Stimulated activated effector memory CD8-positive, alpha-beta T cell treated with anti-CD3 and anti-CD28 coated beads, Interleukin-12 subunit alpha, Interleukin-12 subunit beta, amount 100 ng/mL, for 72 hours (primary cell): ENCODE data around the gene TSPAN9.

Source experiments
- ATAC-seq: fragments of 150-1000 bp; cut with Tn5 transposase; 2 replicates; pipeline ENCODE4 v1.10.0; 2021
- DNase-seq, 2 donors: peaks; one replicate each; pipeline ENCODE4 v3.0.0; 2021 to 2022; ENCODE audit warnings: low spot score in 2 of 2
- H3K27ac Mint-ChIP-seq: one replicate; pipeline ENCODE4 v1.8.0; 2022; ENCODE audit warnings: mild to moderate bottlenecking, mixed read lengths
- H3K36me3 Mint-ChIP-seq: one replicate; pipeline ENCODE4 v1.8.0; 2022; ENCODE audit warnings: mild to moderate bottlenecking, mixed read lengths
- H3K4me1 Mint-ChIP-seq: one replicate; pipeline ENCODE4 v1.8.0; 2022; ENCODE audit warnings: mixed read lengths
- H3K4me3 Mint-ChIP-seq: one replicate; pipeline ENCODE4 v1.8.0; 2022; ENCODE audit warnings: mild to moderate bottlenecking, mixed read lengths
- H3K9me3 Mint-ChIP-seq: one replicate; pipeline ENCODE4 v1.8.0; 2022; ENCODE audit warnings: mixed read lengths

The TSPAN9 gene

DNA sequence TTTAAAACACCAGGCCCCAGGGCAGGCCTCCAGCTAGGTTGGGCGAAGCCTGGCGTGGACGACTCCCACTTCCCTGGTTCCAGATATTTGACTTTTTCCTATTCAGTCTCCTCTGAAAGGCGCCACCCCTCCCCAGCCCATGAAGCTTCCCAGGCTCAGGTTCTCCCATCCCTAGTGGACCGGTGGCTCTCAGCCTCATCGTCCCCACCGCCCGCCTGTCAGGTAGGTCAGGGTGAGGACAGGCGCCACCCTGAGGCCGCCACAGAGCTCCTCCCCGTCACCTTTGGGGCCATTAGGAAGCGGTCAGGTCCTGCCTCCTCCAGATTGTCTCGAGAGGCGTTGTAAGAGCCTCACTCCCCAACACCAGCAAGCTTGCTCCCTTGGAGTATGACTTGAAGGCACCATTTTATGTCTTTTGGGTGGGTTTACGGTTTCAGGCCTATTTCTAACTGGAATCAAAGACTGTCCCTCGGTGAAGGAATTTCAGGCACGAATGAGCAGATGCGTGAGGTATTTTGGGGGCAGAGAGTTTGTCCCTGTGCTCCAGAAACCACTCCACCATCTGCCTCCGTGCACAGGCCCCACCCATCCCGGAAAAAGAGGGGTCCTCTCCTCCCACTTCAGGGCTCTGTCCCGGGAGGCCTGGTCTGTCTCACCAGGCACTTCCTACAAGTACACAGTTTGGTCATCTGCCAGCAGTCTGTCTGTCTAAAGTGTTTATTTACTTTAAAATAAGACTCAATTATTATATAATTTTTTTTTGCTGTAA, 55.6 kb downstream of the TSPAN9 start:
- Mint-ChIP-seq H3K9me3 (no peaks in the 10 kb centered on the region), H3K36me3 (no peaks in the 10 kb centered on the region), H3K4me3 (no peak overlapping the region), H3K4me1 (peaks cover 18% of the 10 kb centered on the region), H3K27ac (no peak overlapping the region)
- ATAC-seq (no peak), DNase-seq (no peak)

- ATAC-seq: no peak
- no peak overlapping the region for H3K4me3 Mint-ChIP-seq
Measured at GRCh38 chr12:3133405-3133783, 56.2 kb downstream of the TSPAN9 start.

DNA sequence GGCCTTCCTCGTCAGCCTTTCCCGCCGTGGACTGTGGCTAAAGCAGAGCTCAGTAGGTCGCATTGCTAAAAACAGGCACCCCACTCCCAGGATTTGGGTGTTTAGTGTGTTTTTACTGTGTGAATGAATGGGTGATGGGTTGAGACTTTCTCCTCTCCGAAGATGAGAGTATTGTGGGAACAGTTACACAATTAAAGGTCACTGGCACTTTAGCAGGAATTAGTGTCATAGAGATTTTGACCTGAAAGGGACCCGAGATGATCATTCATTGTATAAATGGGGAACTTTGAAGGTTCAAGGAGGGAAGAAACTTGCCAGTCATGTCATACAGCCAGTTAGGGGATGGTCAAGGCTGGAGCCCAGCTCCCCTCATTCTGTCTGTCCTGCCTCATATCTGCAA, 56.9 kb downstream of the TSPAN9 start:
- Mint-ChIP-seq H3K4me1 (peaks cover 16% of the 10 kb centered on the region), H3K4me3 (no peak overlapping the region), H3K27ac (no peak overlapping the region), H3K36me3 (no peaks in the 10 kb centered on the region), H3K9me3 (no peaks in the 10 kb centered on the region)
- no peak for DNase-seq
- no peak for ATAC-seq

More at GRCh38 chr12:3133405-3133783, 56.2 kb downstream of the TSPAN9 start:
- no peak overlapping the region for H3K27ac Mint-ChIP-seq
- H3K36me3 Mint-ChIP-seq: no peaks in the 10 kb centered on the region
- DNase-seq: no peak
- no peaks in the 10 kb centered on the region for H3K9me3 Mint-ChIP-seq
- H3K4me1 Mint-ChIP-seq: peaks cover 18% of the 10 kb centered on the region

- Mint-ChIP-seq H3K9me3 (no peaks in the 10 kb centered on the region), H3K36me3 (no peaks in the 10 kb centered on the region), H3K4me1 (peaks cover 11% of the 10 kb centered on the region), H3K27ac (no peak overlapping the region), H3K4me3 (no peak overlapping the region)
- no peak for ATAC-seq
- no peak for DNase-seq
Measured at GRCh38 chr12:3134526-3135135, 57.5 kb downstream of the TSPAN9 start.

DNA sequence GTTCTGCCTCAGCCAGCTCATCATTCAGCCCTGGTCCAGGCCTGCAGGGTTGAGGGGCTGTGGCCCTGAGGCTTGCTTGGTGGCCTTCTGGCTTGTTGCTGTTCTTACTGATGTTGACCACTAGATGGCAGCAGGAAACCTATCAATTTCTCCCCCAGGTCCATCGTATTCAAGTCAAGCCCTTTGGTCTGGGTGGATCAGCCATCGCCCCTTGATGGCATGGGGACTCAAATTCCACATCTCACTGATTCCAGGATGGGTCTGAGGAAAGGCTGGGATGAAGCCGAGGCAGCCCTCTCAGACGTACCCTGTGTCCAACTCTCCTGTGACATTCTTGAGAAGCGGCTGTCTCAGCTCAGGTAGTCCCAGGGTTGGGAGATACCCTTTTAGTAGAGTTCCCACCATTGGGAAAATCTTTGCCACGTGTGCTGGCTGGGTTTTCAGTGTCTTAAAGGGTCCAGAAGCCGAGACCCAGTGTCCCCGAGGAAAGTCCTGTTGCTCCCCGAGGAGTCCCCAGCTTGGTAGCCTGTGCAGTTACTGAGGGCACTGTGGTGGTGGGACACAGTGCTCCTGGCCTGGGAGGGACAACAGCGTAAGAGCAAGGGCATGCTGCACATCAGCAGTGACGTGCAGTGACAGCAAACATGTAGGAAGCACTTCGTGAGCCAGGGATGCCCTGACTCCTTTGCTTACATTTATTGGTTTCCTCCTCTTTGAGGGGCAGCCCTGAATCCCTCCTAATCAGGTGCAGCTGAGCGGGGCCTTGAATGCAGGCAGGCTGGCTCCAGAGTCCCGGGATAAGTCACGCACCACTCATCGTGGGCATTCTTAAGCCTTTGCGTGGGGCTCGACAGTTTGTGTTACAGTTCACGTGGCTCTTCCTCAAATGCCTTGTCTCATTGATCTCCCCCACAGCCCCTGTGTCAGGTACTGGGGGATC, 58.6 kb downstream of the TSPAN9 start:
- no peak overlapping the region for H3K27ac Mint-ChIP-seq
- ATAC-seq: peak; percentile 65
- no peak overlapping the region for H3K4me3 Mint-ChIP-seq
- no peaks in the 10 kb centered on the region for H3K36me3 Mint-ChIP-seq
- peaks cover 4% of the 10 kb centered on the region for H3K4me1 Mint-ChIP-seq
- H3K9me3 Mint-ChIP-seq: no peaks in the 10 kb centered on the region
- peak; percentile 32 to 62 for DNase-seq

DNA sequence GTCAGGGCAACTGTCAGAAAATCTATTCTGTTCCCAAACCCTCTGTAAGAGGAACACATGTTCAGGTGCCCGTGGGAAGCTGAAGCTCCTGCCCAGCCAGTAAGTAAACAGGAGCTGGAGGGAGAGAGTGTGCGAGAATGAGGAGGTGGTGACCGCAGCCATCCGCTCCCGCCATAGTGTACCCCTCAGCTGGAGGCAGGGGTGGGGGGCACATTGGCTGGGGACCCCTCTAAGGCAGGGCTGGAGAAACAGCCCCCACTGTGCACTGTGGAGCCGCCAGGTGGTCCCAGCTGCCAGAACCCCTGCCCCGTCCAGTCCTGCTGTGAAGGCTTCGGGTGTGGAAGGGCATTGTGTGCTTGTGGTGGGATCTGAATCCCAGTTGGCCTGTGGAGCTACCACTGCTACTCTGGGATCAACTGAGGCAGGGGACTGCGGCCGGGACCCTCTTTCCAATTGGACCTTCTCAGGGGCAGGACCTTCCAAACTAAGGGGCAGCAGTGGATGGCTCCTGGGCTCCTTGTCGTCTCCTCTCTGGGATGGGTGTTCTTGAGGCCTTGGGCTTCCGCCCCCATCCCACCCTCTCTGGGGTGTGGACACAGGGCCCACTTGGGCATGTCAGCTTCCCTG, 59.6 kb downstream of the TSPAN9 start:
- no peaks in the 10 kb centered on the region for H3K36me3 Mint-ChIP-seq
- H3K27ac Mint-ChIP-seq: no peak overlapping the region
- DNase-seq: no peak
- H3K4me3 Mint-ChIP-seq: no peak overlapping the region
- ATAC-seq: no peak
- no peaks in the 10 kb centered on the region for H3K9me3 Mint-ChIP-seq
- H3K4me1 Mint-ChIP-seq: peaks cover 4% of the 10 kb centered on the region

GRCh38 chr12:3137268-3137781, 60.1 kb downstream of the TSPAN9 start:
- DNase-seq: no peak
- no peak overlapping the region for H3K4me3 Mint-ChIP-seq
- H3K27ac Mint-ChIP-seq: no peak overlapping the region
- no peaks in the 10 kb centered on the region for H3K9me3 Mint-ChIP-seq
- H3K36me3 Mint-ChIP-seq: no peaks in the 10 kb centered on the region
- no peak for ATAC-seq
- H3K4me1 Mint-ChIP-seq: peaks cover 4% of the 10 kb centered on the region

- Mint-ChIP-seq H3K4me1 (peaks cover 4% of the 10 kb centered on the region), H3K27ac (no peak overlapping the region), H3K36me3 (no peaks in the 10 kb centered on the region), H3K4me3 (no peak overlapping the region), H3K9me3 (no peaks in the 10 kb centered on the region)
- DNase-seq: no peak
- ATAC-seq: no peak
Measured at GRCh38 chr12:3137814-3138445, 60.8 kb downstream of the TSPAN9 start.

DNA sequence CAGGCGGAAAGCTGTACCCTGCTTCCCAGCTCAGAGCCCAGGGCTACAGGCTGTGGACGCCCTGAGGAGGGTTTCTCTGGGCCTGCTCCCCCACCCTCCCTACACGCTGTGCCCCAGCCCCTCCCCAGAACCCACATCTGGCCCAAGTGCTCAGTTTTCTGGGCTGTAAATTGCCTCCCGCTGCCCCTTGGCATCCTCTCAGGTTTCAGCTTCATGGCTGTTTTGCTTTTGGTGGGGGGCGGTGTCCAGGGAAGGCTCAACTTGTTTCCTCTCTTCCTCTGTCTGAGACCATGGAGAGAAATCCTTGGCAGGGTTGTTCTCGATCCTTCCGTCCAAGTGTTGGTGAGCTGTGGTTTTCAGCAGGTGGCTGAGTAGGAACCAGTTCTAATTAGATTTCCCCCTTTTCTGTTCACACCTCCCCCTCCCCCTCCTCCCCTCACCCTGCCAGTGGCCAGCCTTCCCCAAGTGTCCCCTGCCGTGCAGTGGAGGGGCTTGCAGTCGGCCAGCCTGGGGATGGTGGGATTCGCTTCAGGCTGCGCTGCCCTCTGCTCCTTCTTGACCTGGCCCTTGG, 61.8 kb downstream of the TSPAN9 start:
- Mint-ChIP-seq H3K4me3 (no peak overlapping the region), H3K4me1 (peaks cover 4% of the 10 kb centered on the region), H3K36me3 (no peaks in the 10 kb centered on the region), H3K9me3 (no peaks in the 10 kb centered on the region), H3K27ac (no peak overlapping the region)
- ATAC-seq (no peak), DNase-seq (no peak)

DNA sequence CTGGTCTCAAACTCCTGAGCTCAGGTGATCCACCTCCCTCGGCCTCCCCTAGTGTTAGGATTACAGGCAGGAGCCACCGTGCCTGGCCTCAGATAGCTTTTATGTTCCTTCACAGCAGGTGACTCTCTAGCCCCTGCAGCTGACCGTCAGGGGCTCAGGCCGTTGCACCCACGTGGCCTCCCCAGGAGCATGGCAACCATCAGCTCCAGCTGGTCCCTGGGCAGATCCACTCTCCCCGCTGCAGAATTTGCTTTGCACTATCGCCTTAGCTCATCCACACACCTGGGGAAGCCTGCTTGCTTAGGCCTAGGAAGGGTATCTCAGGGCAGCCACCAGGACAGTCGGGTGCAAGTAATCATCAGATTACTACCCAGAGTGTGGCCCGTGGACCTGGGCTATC, 62.6 kb downstream of the TSPAN9 start:
- H3K4me3 Mint-ChIP-seq: no peak overlapping the region
- ATAC-seq (no peak), DNase-seq (no peak)
- H3K36me3 Mint-ChIP-seq: no peaks in the 10 kb centered on the region
- H3K27ac Mint-ChIP-seq: no peak overlapping the region
- H3K9me3 Mint-ChIP-seq: no peaks in the 10 kb centered on the region
- H3K4me1 Mint-ChIP-seq: peaks cover 4% of the 10 kb centered on the region

GRCh38 chr12:3140284-3140683, 63.1 kb downstream of the TSPAN9 start:
- Mint-ChIP-seq H3K4me1 (peaks cover 4% of the 10 kb centered on the region), H3K36me3 (no peaks in the 10 kb centered on the region), H3K9me3 (no peaks in the 10 kb centered on the region), H3K27ac (no peak overlapping the region), H3K4me3 (no peak overlapping the region)
- DNase-seq: no peak
- ATAC-seq: no peak

GRCh38 chr12:3141339-3142321, 64.5 kb downstream of the TSPAN9 start:
- ATAC-seq: no peak
- Mint-ChIP-seq H3K27ac (no peak overlapping the region), H3K4me1 (no peaks in the 10 kb centered on the region), H3K4me3 (no peak overlapping the region), H3K9me3 (no peaks in the 10 kb centered on the region), H3K36me3 (no peaks in the 10 kb centered on the region)
- DNase-seq: no peak

DNA sequence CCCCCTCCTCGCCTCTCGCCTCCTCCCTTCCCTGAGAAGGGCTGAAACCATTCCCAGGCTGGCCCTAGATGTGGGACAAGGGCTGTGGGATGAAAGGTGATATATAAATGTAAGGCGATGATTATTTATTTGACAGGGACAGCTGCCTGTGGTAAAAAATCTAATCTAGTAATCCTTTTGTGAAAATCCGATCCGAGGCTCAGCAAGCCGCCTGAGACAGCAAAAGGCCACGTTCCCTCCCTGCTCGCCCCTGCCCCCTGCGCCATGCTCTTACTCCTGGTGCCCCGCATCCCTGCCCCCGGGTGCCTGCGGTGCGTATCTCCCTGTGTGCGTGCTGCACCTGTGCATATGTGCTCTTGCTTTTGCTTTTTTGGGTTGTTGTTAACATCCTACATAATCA, 65.2 kb downstream of the TSPAN9 start:
- Mint-ChIP-seq H3K27ac (no peak overlapping the region), H3K4me1 (no peaks in the 10 kb centered on the region), H3K36me3 (no peaks in the 10 kb centered on the region), H3K9me3 (no peaks in the 10 kb centered on the region), H3K4me3 (no peak overlapping the region)
- no peak for DNase-seq
- no peak for ATAC-seq
